GM10266 (cell line): Measurements from ENCODE around the gene LRRC25.

Experiments
- DNase-seq: peaks from one replicate; pipeline ENCODE4 v3.0.0; 2012; ENCODE audit errors: extremely low spot score
- TF ChIP-seq, protein P1 (sequence below): IDR thresholded peaks from 2 replicates; pipeline ENCODE4 v1.5.1; 2012; ENCODE audit warnings: mild to moderate bottlenecking, low read depth; ENCODE audit not compliant: control insufficient read depth, insufficient read depth; ENCODE audit errors: missing control alignments

The LRRC25 gene

GRCh38 chr19:18348171-18348570, 49.3 kb downstream of the LRRC25 start:
- DNase-seq = no peak
- TF ChIP-seq, protein P1, sequence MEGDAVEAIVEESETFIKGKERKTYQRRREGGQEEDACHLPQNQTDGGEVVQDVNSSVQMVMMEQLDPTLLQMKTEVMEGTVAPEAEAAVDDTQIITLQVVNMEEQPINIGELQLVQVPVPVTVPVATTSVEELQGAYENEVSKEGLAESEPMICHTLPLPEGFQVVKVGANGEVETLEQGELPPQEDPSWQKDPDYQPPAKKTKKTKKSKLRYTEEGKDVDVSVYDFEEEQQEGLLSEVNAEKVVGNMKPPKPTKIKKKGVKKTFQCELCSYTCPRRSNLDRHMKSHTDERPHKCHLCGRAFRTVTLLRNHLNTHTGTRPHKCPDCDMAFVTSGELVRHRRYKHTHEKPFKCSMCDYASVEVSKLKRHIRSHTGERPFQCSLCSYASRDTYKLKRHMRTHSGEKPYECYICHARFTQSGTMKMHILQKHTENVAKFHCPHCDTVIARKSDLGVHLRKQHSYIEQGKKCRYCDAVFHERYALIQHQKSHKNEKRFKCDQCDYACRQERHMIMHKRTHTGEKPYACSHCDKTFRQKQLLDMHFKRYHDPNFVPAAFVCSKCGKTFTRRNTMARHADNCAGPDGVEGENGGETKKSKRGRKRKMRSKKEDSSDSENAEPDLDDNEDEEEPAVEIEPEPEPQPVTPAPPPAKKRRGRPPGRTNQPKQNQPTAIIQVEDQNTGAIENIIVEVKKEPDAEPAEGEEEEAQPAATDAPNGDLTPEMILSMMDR = no peak

DNA sequence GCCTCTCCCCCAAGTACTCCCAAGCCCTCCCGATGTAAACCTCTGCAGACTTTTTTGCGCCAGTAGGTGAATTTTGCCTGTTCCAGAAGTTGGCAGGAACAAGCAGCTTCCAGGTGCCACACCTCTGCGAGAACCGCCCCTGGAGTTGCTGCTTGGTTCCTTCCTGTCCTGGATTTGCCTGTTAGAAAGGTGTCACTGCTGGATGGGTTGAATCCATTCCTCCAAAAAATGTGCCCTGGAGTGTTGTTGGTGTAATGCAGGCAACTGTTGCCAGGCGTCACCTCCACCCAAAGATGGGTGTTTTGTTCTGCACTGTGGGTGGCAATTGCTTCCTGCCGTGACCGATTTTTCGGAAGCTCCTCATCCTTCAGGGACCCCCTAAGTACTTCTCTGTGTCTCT, 51.3 kb downstream of the LRRC25 start:
- no peak for DNase-seq
- TF ChIP-seq, protein P1 = no peak

- DNase-seq = no peak
- TF ChIP-seq, protein P1 = no peak
These were observed 52.1 kb downstream of the LRRC25 start for GRCh38 chr19:18345296-18345695.

DNA sequence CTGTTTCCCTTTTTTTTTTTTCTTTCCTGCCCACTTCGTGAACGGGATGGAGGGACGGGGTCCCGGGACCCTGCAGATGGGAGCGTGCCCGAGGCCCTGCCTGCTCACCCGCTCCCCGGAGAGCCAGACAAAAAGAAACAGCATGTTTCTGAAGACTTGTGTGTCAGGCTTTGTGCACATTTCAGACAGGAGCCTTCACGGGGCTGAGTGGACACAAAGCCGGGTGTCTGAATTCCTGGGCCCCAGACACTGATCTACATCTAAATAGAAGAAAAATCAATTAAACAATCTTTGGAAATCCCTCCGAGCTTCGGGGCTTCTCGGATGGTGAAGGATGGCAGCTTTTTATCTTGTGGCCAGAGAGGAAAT, 52.9 kb downstream of the LRRC25 start:
- TF ChIP-seq, protein P1 = no peak
- DNase-seq = no peak

DNA sequence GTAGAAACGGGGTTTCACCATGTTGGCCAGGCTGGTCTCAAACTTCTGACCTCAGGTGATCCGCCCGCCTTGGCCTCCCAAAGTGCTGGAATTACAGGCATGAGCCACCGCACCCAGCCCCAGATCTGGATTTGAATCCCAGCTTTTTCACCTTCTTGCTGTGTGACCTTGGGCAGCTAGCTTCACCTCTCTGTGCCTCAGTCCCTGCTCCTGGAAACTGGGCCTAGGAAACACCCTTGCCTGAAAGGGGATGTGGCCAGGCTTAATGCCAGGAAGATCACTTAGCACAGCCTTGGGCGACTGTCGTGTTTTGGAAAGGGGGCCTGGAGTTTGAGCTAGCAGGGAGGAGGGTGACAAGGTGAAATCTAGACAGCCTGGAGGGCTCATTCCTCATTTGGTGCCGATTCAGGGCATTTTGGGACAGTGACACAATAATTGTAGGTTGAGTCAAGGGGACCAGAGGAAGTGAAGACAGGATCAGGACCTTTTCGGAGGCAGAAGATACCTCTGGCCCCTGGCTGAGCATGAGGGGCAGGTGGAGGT, 55.3 kb downstream of the LRRC25 start:
- TF ChIP-seq, protein P1 = no peak
- DNase-seq = no peak
